Measurements from ENCODE around the gene LARP4B.
"Not testable (repeated sequence)": the region's sequence is repeated elsewhere in the genome, so short reads cannot be mapped to it uniquely, and the experiment has no call there.

LARP4B gene

DNA sequence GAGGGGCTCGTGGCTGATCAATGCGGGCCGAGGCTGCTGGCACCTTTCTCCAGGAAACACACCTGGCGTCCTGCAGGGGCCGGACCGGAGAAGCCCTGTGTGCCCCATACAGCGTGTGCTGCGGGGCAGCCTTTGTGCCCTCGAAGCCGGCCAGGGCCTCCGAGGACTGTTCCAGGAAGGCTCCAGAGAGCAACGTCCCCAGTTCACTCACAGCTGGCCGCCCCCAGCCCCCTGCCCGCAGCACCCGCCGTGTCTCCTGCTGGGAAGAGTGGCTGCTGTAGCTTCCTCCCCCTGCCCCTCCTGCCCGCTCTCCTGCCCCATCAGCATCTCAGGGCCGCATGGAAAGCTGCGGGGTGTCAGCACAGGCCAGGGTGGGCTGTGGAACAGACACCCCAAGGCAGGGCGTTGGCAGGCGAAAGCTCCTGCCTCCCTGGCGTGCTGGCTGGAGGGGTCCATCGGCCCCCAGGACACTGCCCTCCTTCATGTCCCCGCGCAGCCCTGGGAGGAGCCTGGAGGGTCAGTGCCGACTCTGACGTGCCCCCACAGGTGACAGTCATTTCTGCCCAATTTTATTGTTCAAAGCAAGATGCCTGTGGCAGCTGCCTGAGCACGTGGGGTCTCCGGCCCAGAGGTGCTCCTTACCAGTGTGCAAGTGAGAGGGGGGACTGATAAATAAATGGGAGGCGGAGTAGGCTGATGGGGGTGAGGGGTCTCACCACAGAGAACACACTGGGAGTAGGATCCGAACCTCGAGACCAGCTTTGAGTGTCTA, 146.2 kb downstream of the LARP4B start:
- no peak for DNase-seq

DNA sequence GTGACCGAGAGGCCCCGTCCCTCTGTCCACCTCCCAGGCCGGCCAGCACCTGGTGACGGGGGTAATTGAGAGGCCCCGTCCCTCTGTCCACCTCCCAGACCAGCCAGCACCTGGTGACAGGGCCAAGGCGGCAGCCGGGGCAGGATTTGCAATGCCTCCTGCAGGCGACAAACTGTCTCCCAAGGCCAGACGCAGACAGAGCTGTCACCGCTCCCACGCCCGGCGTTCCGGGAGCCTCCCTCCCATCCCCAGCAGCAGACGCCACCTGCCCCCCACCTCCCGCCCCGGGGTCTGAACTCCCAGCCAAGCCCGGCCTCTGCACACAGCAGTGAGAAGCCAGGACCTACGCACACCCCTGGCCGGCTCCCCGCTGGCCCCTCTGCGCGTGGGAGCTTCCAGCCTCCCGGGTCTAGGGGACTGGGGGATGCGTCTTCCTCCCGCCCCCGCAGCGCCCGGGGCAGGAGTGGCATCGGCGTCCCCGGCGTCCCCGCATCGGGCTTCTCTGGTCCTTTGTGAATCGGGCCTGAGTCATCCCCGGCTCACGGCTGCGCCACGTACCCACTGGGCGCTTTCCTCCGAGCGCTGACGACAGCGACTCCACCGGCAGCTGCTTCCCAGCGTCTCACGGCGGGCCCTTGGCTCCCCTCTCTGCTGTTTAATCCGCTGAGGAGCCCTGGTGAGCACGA, 147.0 kb downstream of the LARP4B start:
- DNase-seq: peak; percentile 88

DNA sequence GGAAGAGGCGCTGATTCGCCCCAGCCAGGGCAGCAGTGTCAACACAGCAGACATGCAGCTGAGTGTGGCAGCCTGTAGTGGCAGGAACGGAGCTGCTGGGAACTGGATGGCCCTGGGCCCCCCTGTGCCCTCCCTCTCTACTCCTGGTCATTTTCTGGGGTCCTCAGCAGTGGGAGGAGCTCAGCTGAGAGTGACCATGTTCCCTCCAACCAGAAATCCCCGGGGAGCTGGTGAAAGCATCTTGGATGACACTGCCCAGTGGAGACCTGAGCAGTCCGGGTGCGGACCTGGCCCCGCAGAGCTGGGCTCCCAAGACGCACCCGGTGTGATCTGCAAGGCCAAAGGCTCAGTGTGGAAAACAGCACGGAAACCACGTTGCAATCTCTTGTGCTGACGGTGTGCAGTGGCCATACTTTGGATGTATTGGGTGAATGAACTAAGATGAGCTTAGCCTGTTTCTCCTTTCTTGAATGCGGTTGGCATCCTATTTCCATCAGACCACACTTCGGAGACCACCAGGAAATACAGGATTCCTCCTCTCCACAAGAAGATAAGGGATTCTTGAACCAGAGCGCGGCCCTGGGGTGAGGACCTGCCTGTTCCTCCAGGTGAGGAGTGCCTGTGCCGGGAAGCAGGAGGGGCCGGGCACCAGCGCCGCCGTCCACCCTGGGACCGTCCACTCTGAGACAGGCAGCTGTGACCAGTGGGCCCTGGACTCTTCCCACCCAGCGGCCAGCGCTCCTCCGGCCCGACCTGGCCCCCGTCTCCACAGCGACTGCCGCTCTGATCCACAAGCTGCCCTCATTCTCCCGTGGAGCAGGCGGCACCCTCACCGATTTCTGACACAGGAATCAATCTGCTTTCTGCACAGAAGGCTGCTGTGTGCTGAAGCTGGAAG, 148.5 kb downstream of the LARP4B start:
- DNase-seq: no peak

DNA sequence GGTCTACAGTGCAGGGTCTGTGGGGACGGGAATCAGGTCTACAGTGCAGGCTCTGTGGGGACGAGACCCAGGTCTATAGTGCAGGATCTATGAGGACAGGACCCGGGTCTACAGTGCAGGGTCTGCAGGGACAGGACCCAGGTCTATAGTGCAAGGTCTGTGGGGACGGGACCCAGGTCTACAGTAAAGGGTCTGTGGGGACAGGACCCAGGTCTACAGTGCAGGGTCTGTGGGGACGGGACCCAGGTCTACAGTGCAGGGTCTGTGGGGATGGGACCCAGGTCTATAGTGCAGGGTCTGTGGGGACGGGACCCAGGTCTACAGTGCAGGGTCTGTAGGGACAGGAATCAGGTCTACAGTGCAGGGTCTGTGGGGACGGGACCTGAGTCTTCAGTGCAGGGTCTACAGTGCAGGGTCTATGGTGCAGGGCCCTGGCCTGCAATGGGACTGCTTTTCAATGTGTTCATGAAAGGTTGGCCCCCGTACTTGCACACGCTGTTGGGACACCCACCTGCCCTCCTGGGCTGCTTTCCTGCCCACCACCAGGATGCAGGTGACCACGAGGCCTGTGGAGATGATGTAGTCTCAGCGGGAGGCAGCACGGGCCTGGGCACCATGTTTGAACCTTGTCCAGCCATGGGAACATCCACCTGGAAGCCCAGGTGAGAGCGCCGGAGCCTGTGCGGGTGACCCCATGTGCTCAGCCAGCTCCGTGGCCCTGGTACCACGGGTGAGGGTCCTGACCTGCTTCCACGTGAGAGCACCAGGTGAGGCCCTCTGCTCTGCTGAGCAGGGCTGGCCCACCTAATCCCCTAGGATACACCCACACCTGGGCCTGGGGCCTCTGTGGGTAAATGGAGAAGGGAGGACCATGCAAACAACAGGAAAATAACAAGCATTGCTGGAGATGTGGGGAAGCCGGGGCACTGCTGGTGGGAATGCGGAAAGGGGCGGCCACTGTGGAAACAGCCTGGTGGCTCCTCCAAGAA, 150.7 kb downstream of the LARP4B start:
- no peak for DNase-seq

DNA sequence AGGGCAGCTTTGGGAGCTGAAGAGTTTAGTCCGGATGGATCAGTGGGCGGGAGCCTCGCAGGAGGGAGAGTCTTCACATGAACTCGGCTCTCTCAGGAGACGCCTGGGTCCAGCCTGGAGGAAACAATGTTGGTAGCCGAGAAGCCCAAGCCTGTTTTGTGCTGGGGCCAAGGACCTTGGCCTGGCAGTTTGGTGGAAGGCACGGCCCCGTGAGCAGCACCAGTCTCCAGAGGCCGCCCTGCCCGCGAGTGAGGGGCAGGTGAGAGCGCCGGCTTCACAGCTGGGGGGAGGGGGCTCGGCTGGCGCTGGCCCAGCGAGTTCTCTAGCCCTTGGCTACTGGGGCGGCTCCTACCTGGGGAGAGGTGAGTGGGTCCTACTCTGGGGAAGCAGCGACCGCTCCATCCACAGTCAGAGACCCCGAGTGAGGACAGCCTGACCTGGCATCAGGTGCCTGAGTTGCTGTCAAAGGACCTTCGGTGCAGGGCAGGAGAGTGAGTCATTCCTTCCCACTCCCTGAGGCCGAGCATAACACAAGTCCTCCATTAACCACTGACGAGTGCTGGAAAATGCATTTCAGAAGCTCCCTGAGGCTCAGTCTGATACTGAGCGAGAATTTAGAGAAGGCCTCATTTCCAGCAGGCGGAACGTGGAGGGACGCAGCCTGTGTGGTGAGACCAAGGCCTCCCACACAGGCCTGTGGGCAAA, 152.7 kb downstream of the LARP4B start:
- DNase-seq: no peak

DNA sequence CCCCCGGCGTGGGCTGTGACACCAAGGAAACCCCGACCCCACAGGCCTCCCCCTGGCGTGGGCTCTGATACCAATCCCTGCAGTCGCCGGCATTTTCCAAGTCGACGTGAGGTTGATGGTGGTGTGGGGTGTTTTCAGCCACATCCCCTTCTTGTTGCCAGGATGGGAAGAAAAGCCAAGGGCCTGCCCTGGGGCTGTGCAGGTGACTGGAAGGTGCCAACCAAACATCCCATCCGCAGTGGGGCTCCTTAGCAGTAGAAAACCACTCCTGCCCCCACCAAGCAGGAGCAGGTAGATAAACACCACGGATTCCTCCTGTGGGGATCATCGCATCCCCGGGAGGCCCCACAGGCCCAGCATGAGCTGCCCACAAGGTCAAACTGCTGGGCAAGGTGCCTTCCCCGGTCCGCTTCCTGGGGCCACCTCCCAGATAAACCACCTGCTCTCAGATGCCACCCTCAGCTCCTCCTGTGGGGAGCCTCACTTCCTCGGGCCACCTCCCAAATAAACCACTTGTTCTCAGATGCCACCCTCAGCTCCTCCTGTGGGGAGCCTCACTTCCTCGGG, 153.5 kb downstream of the LARP4B start:
- DNase-seq: no peak

DNA sequence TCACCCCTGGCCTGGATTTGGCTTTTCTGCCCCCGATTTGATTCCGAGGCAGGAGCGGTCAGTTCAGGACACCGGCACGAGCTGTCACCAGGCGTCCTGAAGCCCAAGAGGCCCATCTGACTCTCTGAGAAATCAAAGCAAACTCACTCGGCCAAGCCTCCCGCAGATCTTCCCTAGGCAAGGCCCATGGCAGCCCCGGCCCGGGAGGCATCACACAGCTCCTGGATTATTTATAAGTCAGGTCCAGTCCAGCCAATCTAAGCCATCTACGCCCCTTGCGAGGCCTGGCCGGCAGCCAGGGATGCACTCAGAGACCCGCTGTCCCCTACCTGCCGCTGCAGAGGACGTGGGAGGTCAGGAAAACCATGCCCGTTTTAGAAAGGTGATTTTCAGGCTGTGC, 154.7 kb downstream of the LARP4B start:
- no peak for DNase-seq

DNA sequence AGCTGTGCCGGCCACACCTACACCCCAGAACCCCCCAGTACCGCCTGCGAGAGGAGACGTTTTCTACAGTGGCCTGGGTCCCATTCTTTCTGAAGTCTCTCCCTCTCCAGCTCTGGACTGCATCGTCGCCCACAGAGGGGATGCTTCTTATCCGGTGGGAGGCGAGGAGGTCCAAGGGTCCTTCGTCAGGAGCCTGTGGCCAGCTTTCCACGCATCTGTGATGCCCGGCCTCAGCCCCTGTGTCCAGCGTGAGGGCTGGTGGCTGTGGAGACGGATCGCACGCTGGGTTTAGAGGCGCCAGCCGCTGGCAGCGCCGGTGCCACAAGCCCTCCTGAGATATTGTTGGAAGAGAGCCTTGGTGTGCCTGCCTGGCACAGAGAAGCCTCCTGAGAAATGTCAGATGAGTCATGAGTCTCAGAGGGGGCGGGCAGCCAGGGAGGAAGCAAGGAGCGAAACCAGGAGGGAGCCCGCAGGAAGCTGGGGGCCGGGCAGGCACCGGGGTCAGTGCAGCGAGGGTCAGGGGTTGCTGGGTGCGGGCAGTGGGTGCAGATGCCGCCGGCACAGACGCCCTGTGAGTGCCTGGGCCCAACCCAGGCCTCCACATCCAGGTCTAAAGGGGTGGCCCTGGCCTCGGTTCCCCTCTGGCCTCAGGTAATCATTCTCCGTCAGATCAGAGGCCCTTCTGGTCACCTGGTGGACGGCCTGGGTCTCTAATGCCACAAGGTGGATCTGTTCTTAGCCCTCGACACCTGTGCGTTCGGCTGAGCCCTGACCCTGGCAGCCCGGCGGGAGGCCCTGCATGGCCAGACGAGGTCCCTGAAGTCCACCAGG, 156.0 kb downstream of the LARP4B start:
- DNase-seq: peak; percentile 22

DNA sequence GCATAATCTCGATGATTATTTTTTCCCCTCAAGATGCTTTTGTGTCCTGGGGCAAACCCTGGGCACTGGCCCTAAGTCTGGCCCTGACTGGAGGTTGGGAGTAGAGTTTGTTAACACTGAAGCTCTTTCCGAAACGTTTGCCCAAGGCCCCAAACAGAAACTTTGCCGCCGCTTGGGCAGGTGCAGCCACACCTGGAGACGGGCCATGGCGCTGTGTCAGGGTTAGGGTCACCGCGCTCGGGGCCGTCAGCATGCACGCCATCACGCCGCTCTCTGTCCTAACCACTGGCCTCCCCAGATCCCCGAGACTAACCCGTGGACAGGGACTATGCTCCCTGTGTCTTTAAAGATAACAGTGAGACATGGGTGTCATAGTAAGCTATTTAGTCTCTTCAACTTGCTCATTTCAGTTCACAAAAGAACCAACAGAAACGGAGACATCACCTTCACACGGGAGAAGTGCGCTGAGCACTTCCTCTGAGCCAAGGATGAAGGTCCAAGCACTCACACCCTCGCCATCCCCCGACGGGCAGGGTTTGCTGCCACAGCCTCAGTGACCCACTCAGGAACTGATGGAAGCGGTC, 156.8 kb downstream of the LARP4B start:
- DNase-seq: no peak

DNA sequence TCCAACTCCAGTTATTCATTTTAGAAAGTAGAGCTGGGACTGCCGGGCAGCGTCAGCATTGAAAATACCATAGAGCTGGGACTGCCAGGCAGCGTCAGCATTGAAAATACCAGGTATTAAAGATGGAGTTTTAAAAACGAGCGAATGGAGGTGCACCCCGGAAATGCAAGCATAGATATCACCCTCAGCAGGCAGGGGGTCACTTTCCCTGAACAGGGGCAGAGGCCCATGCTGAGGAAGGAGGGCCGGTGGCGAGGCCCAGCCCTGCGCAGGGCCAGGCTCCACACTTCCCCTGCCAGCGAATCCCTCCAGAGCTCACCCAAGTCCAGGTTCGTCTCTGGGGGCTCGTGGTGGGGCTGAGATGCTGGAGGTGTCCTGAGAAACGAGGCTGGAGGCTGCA, 157.3 kb downstream of the LARP4B start:
- DNase-seq: no peak

DNA sequence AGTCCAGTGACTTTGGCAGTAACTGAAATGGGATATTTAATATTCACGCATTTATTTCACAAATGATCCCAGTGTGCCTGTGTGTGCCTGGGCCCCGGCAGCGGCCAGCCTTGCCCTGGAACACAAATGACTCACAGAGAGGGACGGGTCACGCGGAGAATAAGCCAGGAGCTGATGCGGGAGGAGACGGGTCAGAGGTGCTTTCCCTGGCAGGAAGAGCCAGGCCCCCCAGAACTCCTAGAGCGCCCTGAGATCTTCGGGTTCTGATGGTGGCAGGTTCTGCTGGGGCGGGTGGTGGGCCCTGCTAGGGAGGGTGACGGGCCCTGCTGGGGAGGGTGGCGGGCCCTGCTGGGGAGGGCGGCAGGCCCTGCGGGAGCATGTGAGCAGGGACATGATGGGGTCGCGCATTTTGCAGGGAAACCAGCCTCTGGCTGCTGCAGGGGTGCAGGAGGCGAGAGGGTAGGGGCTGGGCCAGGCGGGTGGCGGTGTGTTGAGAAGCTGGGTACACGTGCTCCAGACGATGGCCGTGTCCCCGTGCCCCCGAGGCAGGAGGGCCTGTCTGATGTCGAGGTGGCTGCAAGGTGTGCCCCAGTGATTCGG, 157.8 kb downstream of the LARP4B start:
- DNase-seq: no peak

DNA sequence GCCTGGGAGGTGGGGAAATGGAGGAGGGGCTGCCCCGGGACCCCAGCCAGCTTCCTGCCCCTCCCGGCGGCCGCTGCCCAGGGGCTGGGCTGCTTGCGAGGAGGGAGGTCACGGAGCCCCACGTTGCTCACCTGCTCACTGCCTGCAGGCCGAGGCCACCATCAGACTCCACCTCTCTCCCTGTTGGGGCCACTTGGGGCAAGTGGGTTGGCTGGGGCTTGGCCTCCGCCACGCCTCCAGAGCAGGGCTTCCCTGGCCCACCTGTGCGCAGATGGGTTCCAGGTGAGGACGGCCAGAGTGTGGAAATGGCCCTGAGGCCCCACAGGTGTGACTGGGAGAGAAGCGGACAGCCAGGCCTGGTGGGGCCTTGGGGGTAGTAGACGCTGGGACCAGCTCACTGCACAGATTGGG, 159.3 kb downstream of the LARP4B start:
- no peak for DNase-seq

DNA sequence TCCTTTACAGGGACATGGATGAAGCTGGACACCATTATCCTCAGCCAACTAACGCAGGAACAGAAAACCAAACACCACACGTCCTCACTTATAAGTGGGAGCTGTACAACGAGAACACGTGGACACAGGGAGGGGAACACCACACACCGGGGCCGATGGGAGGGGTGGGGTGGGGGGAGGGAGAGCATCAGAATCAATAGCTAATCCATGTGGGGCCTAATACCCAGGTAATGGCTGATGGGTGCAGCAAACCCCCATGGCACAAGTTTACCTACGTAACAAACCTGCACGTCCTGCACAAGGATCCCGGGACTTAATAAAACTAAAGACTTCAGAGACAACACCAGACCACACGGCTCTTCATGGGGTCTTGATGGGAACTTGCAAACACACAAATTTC, 159.9 kb downstream of the LARP4B start:
- DNase-seq: no peak

DNA sequence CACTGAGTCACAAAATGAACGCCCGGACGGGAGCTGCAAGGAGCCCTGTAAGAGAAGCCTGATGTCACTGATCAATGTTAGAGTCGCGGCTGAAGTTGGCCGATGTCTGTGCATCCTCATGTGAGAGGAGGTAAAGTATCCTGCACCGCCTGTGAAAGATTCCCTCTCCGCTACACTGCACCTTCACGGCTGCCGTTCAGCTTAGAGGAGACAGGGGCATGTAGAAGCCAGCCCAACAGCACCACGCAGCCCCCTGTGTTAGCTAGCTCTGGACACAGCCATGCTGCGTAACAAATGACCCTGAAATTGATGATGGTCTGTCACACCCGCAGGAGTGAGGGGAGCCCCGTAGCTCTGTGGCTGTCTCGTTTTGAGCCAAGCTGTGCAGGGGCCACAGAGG, 160.5 kb downstream of the LARP4B start:
- no peak for DNase-seq

DNA sequence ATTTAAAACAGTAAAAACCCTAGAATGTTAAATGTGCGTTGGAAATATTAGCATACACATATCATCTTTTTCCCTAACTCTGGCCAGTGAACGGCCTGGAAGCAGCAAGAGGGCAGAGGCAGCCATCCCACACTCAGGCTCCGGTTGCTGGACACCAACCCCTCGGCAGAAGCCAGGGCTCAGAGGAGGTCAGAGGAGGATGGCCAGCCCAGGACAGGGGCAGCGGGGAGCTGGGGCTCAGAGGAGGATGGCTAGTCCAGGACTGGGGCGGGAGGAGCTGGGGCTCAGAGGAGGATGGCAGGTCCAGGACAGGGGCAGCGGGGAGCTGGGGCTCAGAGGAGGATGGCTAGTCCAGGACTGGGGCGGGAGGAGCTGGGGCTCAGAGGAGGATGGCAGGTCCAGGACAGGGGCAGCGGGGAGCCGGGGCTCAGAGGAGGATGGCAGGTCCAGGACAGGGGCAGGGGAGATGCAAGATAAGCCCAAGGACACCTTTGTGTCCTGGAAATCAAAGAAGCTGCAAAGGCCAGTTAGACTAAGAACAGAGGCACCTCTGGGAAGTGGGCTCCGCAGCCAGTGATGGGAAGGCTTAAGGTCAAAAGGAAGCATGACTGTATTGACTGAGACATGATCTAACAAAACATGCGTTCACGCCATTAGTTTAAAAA, 161.3 kb downstream of the LARP4B start:
- DNase-seq: not testable (repeated sequence)

DNA sequence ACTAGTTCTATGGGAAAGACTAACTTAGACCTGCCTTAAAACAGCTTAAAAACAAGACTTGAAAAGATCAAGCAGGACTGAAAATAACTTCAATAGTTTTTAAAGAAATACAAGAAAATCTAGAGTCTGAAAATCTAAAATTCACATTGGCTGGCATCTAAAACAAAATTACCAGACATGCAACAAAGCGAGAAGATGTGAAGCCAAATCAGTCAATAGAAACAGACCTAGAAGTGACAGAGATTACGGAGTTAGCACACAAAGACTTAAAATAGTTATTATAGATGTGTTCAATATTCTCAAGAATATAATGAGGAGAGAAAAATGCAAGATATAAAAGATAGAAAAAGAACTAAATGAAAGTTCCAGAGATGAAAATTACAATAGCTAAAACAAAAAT, 163.7 kb downstream of the LARP4B start:
- DNase-seq: no peak

DNA sequence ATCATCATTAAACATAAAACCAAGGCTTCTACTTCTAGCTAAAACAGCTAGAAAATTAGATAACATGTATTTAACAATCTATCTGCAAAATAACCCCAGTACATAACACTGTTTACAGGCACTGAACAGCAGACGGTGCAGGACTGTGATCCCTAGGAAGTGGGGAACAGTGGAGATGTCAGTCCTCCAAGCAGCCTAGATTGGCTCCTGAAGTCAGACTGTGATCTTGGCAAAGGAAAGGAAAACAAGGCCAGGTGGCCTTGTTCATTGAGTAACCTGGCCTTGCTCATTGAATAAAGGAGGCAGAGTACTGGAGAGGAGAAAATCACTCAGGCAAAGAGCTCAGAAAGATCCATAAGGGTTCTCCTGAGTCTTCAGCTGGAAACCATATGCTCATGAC, 164.3 kb downstream of the LARP4B start:
- DNase-seq: no peak

DNA sequence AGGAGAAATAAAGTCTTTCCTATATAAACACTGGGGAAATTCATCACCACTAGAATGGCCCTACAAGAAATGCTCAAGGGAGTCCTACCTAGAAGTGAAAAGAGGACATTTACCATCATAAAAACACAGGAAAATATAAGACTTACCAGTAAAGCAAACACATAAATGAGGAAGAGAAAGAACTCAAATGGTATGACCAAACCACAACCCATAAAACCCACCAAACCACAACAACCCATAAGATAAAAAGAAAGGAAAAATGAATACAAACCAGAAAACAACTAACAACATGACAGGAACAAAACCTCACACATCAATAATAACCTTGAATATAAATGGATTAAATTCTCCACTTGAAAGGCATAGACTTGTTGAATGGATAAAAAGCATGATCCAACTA, 170.1 kb downstream of the LARP4B start:
- no peak for DNase-seq

DNA sequence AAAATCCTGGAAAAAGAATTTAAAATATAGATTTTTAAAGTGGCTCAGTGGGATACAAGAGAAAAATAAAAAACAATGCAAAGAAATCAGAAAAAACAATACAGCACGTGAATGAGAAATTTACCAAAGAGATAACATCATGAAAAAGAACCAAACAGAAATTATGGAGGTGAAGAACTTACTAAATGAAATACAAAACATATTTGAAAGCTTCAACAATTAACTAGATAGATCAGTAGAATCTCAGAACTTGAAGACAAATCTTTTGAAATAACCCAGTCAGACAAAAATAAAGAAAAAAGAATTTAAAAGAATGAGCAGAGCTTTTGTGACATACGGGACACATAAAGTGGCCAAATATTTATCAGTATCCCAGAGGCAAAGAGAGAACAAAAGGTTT, 170.9 kb downstream of the LARP4B start:
- no peak for DNase-seq
